ENCODE data around the gene CBX6.
A peak's percentile ranks its signal among the peaks of the same experiment; 100 is the strongest.
"Not testable (repeated sequence)": the region's sequence is repeated elsewhere in the genome, so short reads cannot be mapped to it uniquely, and the experiment has no call there.

Gene CBX6

GRCh38 chr22:38853883-38854282 is 18.1 kb downstream of the CBX6 start:
- not testable (repeated sequence) for H2BK12ac ChIP-seq (ENCODE audit: low read length); H2AFZ ChIP-seq (ENCODE audit: low read length); H3K27ac ChIP-seq (replicated peaks; ENCODE audit: low read length); H3K14ac ChIP-seq (ENCODE audit: low read length); H3K4me3 ChIP-seq (ENCODE audit: low read length in 2 of 2); H3K4ac ChIP-seq (ENCODE audit: low read length); H3K79me1 ChIP-seq (ENCODE audit: low read depth, low read length); H2BK15ac ChIP-seq (ENCODE audit: low read length); H2BK120ac ChIP-seq (ENCODE audit: low read depth, low read length); H3K4me2 ChIP-seq (ENCODE audit: insufficient read depth, low read length, poor library complexity, severe bottlenecking); H3K23ac ChIP-seq (ENCODE audit: low read depth, low read length, poor library complexity); DNase-seq (ENCODE audit: low spot score); H4K8ac ChIP-seq (ENCODE audit: low read depth, low read length); H3K36me3 ChIP-seq (replicated peaks in 1 of 2; ENCODE audit: control insufficient read depth in 2 of 2, insufficient read depth in 2 of 2, low read length in 2 of 2); H3K9me3 ChIP-seq (replicated peaks in 1 of 2; ENCODE audit: control insufficient read depth in 2 of 2, insufficient read depth in 1 of 2, low read depth in 1 of 2, low read length in 2 of 2); H4K91ac ChIP-seq (ENCODE audit: low read depth, low read length, poor library complexity); H2AK5ac ChIP-seq (ENCODE audit: low read depth, low read length); H3K9ac ChIP-seq (ENCODE audit: low read depth, low read length, poor library complexity); H2BK5ac ChIP-seq (ENCODE audit: low read length); H3K18ac ChIP-seq (ENCODE audit: low read length)
- WGBS, 2 donors (ENCODE audit: extremely low coverage in 2 of 2, insufficient read length in 2 of 2, insufficient replicate concordance in 1 of 2): no CpG with 5 or more reads among the region's 5 CpGs
- peaks cover 0 to 52% (median 0%) of the 10 kb centered on the region in 3 experiments for H3K27me3 ChIP-seq (ENCODE audit: control insufficient read depth in 3 of 3, insufficient read depth in 3 of 3, low read depth in 1 of 3, low read length in 3 of 3)
- peaks cover 10 to 19% of the 10 kb centered on the region in 2 donors for H3K4me1 ChIP-seq (ENCODE audit: control insufficient read depth in 2 of 2, insufficient read depth in 1 of 2, low read depth in 1 of 2, low read length in 2 of 2)

- peak overlapping the region; percentile 88 for H3K18ac ChIP-seq (ENCODE audit: low read length)
- H4K8ac ChIP-seq (ENCODE audit: low read depth, low read length): no peak overlapping the region
- no peak overlapping the region for H3K4me3 ChIP-seq (ENCODE audit: low read length in 2 of 2)
- DNase-seq (ENCODE audit: low spot score): peak; percentile 67
- peak overlapping the region; percentile 85 for H3K27ac ChIP-seq (replicated peaks; ENCODE audit: low read length)
- H2AFZ ChIP-seq (ENCODE audit: low read length): peak overlapping the region; percentile 24
- no peaks in the 10 kb centered on the region for H3K36me3 ChIP-seq (replicated peaks in 1 of 2; ENCODE audit: control insufficient read depth in 2 of 2, insufficient read depth in 2 of 2, low read length in 2 of 2)
- H3K27me3 ChIP-seq (ENCODE audit: control insufficient read depth in 3 of 3, insufficient read depth in 3 of 3, low read depth in 1 of 3, low read length in 3 of 3): peaks cover 0 to 55% (median 0%) of the 10 kb centered on the region in 3 experiments
- H3K9ac ChIP-seq (ENCODE audit: low read depth, low read length, poor library complexity): no peak overlapping the region
- no peak overlapping the region for H3K4ac ChIP-seq (ENCODE audit: low read length)
- peaks cover 5 to 15% of the 10 kb centered on the region in 2 donors for H3K4me1 ChIP-seq (ENCODE audit: control insufficient read depth in 2 of 2, insufficient read depth in 1 of 2, low read depth in 1 of 2, low read length in 2 of 2)
- no peak overlapping the region for H3K14ac ChIP-seq (ENCODE audit: low read length)
- peak overlapping the region; percentile 60 for H2BK5ac ChIP-seq (ENCODE audit: low read length)
- H3K9me3 ChIP-seq (replicated peaks in 1 of 2; ENCODE audit: control insufficient read depth in 2 of 2, insufficient read depth in 1 of 2, low read depth in 1 of 2, low read length in 2 of 2): no peaks in the 10 kb centered on the region
- no peak overlapping the region for H2BK12ac ChIP-seq (ENCODE audit: low read length)
- no peak overlapping the region for H3K4me2 ChIP-seq (ENCODE audit: insufficient read depth, low read length, poor library complexity, severe bottlenecking)
- no peaks in the 10 kb centered on the region for H3K79me1 ChIP-seq (ENCODE audit: low read depth, low read length)
- no CpG with 5 or more reads among the region's 9 CpGs for WGBS, 2 donors (ENCODE audit: extremely low coverage in 2 of 2, insufficient read length in 2 of 2, insufficient replicate concordance in 1 of 2)
- no peak overlapping the region for H2BK120ac ChIP-seq (ENCODE audit: low read depth, low read length)
- no peak overlapping the region for H2AK5ac ChIP-seq (ENCODE audit: low read depth, low read length)
- H4K91ac ChIP-seq (ENCODE audit: low read depth, low read length, poor library complexity): no peak overlapping the region
- H3K23ac ChIP-seq (ENCODE audit: low read depth, low read length, poor library complexity): no peak overlapping the region
- H2BK15ac ChIP-seq (ENCODE audit: low read length): no peak overlapping the region
These were observed 18.8 kb downstream of the CBX6 start for GRCh38 chr22:38853196-38853651.

- H3K4ac ChIP-seq (ENCODE audit: low read length): no peak overlapping the region
- no peak for DNase-seq (ENCODE audit: low spot score)
- peaks cover 0 to 59% (median 0%) of the 10 kb centered on the region in 3 experiments for H3K27me3 ChIP-seq (ENCODE audit: control insufficient read depth in 3 of 3, insufficient read depth in 3 of 3, low read depth in 1 of 3, low read length in 3 of 3)
- H3K14ac ChIP-seq (ENCODE audit: low read length): no peak overlapping the region
- H3K4me3 ChIP-seq (ENCODE audit: low read length in 2 of 2): no peak overlapping the region
- no peaks in the 10 kb centered on the region for H3K79me1 ChIP-seq (ENCODE audit: low read depth, low read length)
- no peak overlapping the region for H3K9ac ChIP-seq (ENCODE audit: low read depth, low read length, poor library complexity)
- H3K4me2 ChIP-seq (ENCODE audit: insufficient read depth, low read length, poor library complexity, severe bottlenecking): no peak overlapping the region
- H3K4me1 ChIP-seq (ENCODE audit: control insufficient read depth in 2 of 2, insufficient read depth in 1 of 2, low read depth in 1 of 2, low read length in 2 of 2): peaks cover 4 to 10% of the 10 kb centered on the region in 2 donors
- no CpG with 5 or more reads among the region's 1 CpG for WGBS, 2 donors (ENCODE audit: extremely low coverage in 2 of 2, insufficient read length in 2 of 2, insufficient replicate concordance in 1 of 2)
- no peak overlapping the region for H4K91ac ChIP-seq (ENCODE audit: low read depth, low read length, poor library complexity)
- H3K23ac ChIP-seq (ENCODE audit: low read depth, low read length, poor library complexity): no peak overlapping the region
- no peak overlapping the region for H3K18ac ChIP-seq (ENCODE audit: low read length)
- peak overlapping the region; percentile 3 for H2AK5ac ChIP-seq (ENCODE audit: low read depth, low read length)
- no peak overlapping the region for H2BK15ac ChIP-seq (ENCODE audit: low read length)
- peak overlapping the region; percentile 60 for H2BK5ac ChIP-seq (ENCODE audit: low read length)
- H3K9me3 ChIP-seq (replicated peaks in 1 of 2; ENCODE audit: control insufficient read depth in 2 of 2, insufficient read depth in 1 of 2, low read depth in 1 of 2, low read length in 2 of 2): no peaks in the 10 kb centered on the region
- H3K27ac ChIP-seq (replicated peaks; ENCODE audit: low read length): peak overlapping the region; percentile 85
- no peaks in the 10 kb centered on the region for H3K36me3 ChIP-seq (replicated peaks in 1 of 2; ENCODE audit: control insufficient read depth in 2 of 2, insufficient read depth in 2 of 2, low read length in 2 of 2)
- H2AFZ ChIP-seq (ENCODE audit: low read length): no peak overlapping the region
- H2BK12ac ChIP-seq (ENCODE audit: low read length): no peak overlapping the region
- H2BK120ac ChIP-seq (ENCODE audit: low read depth, low read length): no peak overlapping the region
- no peak overlapping the region for H4K8ac ChIP-seq (ENCODE audit: low read depth, low read length)
These were observed 19.5 kb downstream of the CBX6 start for GRCh38 chr22:38852522-38852921.

- H3K9ac ChIP-seq (ENCODE audit: low read depth, low read length, poor library complexity): no peak overlapping the region
- no peak overlapping the region for H2AFZ ChIP-seq (ENCODE audit: low read length)
- H3K18ac ChIP-seq (ENCODE audit: low read length): peak overlapping the region; percentile 65
- no peak overlapping the region for H3K23ac ChIP-seq (ENCODE audit: low read depth, low read length, poor library complexity)
- H3K27ac ChIP-seq (replicated peaks; ENCODE audit: low read length): no peak overlapping the region
- no peak overlapping the region for H3K4ac ChIP-seq (ENCODE audit: low read length)
- H3K4me2 ChIP-seq (ENCODE audit: insufficient read depth, low read length, poor library complexity, severe bottlenecking): no peak overlapping the region
- H4K8ac ChIP-seq (ENCODE audit: low read depth, low read length): no peak overlapping the region
- no peak overlapping the region for H2BK5ac ChIP-seq (ENCODE audit: low read length)
- H2BK120ac ChIP-seq (ENCODE audit: low read depth, low read length): no peak overlapping the region
- no peak overlapping the region for H4K91ac ChIP-seq (ENCODE audit: low read depth, low read length, poor library complexity)
- no peak overlapping the region for H2BK15ac ChIP-seq (ENCODE audit: low read length)
- H2AK5ac ChIP-seq (ENCODE audit: low read depth, low read length): peak overlapping the region; percentile 70
- peak overlapping the region; percentile 89 for H2BK12ac ChIP-seq (ENCODE audit: low read length)
- H3K4me1 ChIP-seq (ENCODE audit: control insufficient read depth in 2 of 2, insufficient read depth in 1 of 2, low read depth in 1 of 2, low read length in 2 of 2): peaks cover 4 to 10% of the 10 kb centered on the region in 2 donors
- H3K14ac ChIP-seq (ENCODE audit: low read length): no peak overlapping the region
- no peaks in the 10 kb centered on the region for H3K36me3 ChIP-seq (replicated peaks in 1 of 2; ENCODE audit: control insufficient read depth in 2 of 2, insufficient read depth in 2 of 2, low read length in 2 of 2)
- H3K27me3 ChIP-seq (ENCODE audit: control insufficient read depth in 3 of 3, insufficient read depth in 3 of 3, low read depth in 1 of 3, low read length in 3 of 3): peaks cover 0 to 68% (median 0%) of the 10 kb centered on the region in 3 experiments
- H3K4me3 ChIP-seq (ENCODE audit: low read length in 2 of 2): no peak overlapping the region
- H3K9me3 ChIP-seq (replicated peaks in 1 of 2; ENCODE audit: control insufficient read depth in 2 of 2, insufficient read depth in 1 of 2, low read depth in 1 of 2, low read length in 2 of 2): no peaks in the 10 kb centered on the region
- no CpG with 5 or more reads among the region's 15 CpGs for WGBS, 2 donors (ENCODE audit: extremely low coverage in 2 of 2, insufficient read length in 2 of 2, insufficient replicate concordance in 1 of 2)
- DNase-seq (ENCODE audit: low spot score): no peak
- no peaks in the 10 kb centered on the region for H3K79me1 ChIP-seq (ENCODE audit: low read depth, low read length)
These were observed 20.8 kb downstream of the CBX6 start for GRCh38 chr22:38850941-38851849.
